Upper lobe of left lung (tissue), 4 donors: ENCODE measurements around the gene PDIA4.

Experiments
- CTCF ChIP-seq, 6 experiments: fragments of 450-650 bp in 4 of 6; fragments of 200-600 bp in 2 of 6; sonication (generic) in 2 of 6; IDR thresholded peaks; one replicate each; pipeline ENCODE4 v1.5.1; 2016 to 2019; ENCODE audit warnings: antibody characterized with exemption in 6 of 6
- POLR2A ChIP-seq, 4 donors: fragments of 450-650 bp; IDR thresholded peaks; one replicate each; pipeline ENCODE4 v1.5.1; 2016 to 2017; ENCODE audit warnings: antibody characterized with exemption in 4 of 4, mild to moderate bottlenecking in 2 of 4

- TF ChIP-seq CTCF (IDR thresholded peaks at IDR 0.05) (no peak), POLR2A (IDR thresholded peaks at IDR 0.05) (no peak)
Measured at GRCh38 chr7:149048805-149049204, 20.5 kb upstream of the PDIA4 start.
